22Rv1 (cell line): ENCODE data around the gene CCDC28B.

ENCODE experiments used
- ZFX ChIP-seq: fragments of 450-650 bp; IDR thresholded peaks from 2 replicates; pipeline ENCODE4 v1.6.1; 2017; ENCODE audit warnings: antibody characterized with exemption, borderline replicate concordance
- TF ChIP-seq, protein P1 (sequence below): fragments of 450-650 bp; IDR thresholded peaks from 2 replicates; pipeline ENCODE4 v1.5.1; 2017; ENCODE audit warnings: mild to moderate bottlenecking

DNA sequence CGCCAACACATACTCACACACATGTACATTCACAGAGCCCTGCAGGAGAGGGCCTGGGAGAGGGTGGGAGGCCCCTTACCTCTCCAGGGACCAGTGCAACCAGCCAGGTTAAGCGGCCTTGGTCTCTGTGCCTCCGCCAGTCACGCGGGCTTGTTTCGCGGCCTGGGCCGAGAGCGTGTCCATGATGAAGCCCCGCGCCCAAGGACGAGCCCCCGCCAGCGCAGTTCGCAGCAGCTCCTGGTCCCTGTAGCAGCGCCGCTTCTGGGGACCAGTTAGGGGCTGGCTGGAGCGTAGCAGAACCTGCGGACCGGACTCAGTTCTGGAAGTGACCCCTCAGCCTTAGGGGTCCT lies 39.4 kb downstream of the CCDC28B start:
- TF ChIP-seq, protein P1, sequence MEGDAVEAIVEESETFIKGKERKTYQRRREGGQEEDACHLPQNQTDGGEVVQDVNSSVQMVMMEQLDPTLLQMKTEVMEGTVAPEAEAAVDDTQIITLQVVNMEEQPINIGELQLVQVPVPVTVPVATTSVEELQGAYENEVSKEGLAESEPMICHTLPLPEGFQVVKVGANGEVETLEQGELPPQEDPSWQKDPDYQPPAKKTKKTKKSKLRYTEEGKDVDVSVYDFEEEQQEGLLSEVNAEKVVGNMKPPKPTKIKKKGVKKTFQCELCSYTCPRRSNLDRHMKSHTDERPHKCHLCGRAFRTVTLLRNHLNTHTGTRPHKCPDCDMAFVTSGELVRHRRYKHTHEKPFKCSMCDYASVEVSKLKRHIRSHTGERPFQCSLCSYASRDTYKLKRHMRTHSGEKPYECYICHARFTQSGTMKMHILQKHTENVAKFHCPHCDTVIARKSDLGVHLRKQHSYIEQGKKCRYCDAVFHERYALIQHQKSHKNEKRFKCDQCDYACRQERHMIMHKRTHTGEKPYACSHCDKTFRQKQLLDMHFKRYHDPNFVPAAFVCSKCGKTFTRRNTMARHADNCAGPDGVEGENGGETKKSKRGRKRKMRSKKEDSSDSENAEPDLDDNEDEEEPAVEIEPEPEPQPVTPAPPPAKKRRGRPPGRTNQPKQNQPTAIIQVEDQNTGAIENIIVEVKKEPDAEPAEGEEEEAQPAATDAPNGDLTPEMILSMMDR = no peak
- no peak for TF ChIP-seq ZFX
